ENCODE data around the gene LRRC17. TPM values are rescaled to one million over a fixed set of nuclear protein-coding genes. Genes with fewer than 3 reads are reported as not detected.

Gene LRRC17
- total and polyA plus RNA-seq, 9 of the 15 experiments (the other 6 are each of a cell fraction or from before 2014, with no cell fraction given): 0.03 to 0.18 (median 0.12) TPM; not detected in 5

- no peak for TF ChIP-seq ZKSCAN1 (IDR thresholded peaks at IDR 0.05; ENCODE audit: low read depth, low read length)
- TF ChIP-seq ZBTB43 (CRISPR knock-in tag; IDR thresholded peaks at IDR 0.05): no peak
- TF ChIP-seq USF1 (CRISPR knock-in tag; IDR thresholded peaks at IDR 0.05): no peak
- TF ChIP-seq CBFA2T3 (IDR thresholded peaks at IDR 0.05): peak; percentile 66
- no peak for TF ChIP-seq PCBP2 (IDR thresholded peaks at IDR 0.05; ENCODE audit: low read depth, low read length, poor library complexity, severe bottlenecking)
- no peak for TF ChIP-seq SIN3A (IDR thresholded peaks at IDR 0.05; ENCODE audit: borderline replicate concordance in 2 of 2, control insufficient read depth in 1 of 2, low read depth in 2 of 2, low read length in 2 of 2)
- no peak for TF ChIP-seq MBD2 (IDR thresholded peaks at IDR 0.05; ENCODE audit: borderline replicate concordance, low read depth)
- TF ChIP-seq CBFA2T2 (conservative IDR thresholded peaks at IDR 0.05): peak; percentile 36
- no peak for TF ChIP-seq ZNF644 (tag; IDR thresholded peaks at IDR 0.05; ENCODE audit: low read depth)
- TF ChIP-seq CBX2 (IDR thresholded peaks at IDR 0.05; ENCODE audit: insufficient read depth, low read length, poor library complexity, severe bottlenecking): no peak
- no peak for TF ChIP-seq CBX1 (IDR thresholded peaks at IDR 0.05; ENCODE audit: low read depth)
- TF ChIP-seq EZH2 (IDR thresholded peaks at IDR 0.05; ENCODE audit: borderline replicate concordance, low read depth, low read length): no peak
- no peak for TF ChIP-seq KAT7 (CRISPR knock-in tag; IDR thresholded peaks at IDR 0.05; ENCODE audit: borderline replicate concordance)
- TF ChIP-seq VEZF1 (CRISPR knock-in tag; IDR thresholded peaks at IDR 0.05): no peak
- peak; percentile 18; the same call in 1 of the 2 replicates for TF ChIP-seq TAL1 (IDR thresholded peaks at IDR 0.05)
- TF ChIP-seq HDAC8 (tag; IDR thresholded peaks at IDR 0.05): no peak
- TF ChIP-seq NR4A1 (CRISPR knock-in tag; IDR thresholded peaks at IDR 0.05): no peak
- TF ChIP-seq NR4A1 (tag; IDR thresholded peaks at IDR 0.05): no peak
- no peak for TF ChIP-seq HEY1 (CRISPR knock-in tag; IDR thresholded peaks at IDR 0.05; ENCODE audit: borderline replicate concordance)
- TF ChIP-seq MED1 (CRISPR knock-in tag; IDR thresholded peaks at IDR 0.05; ENCODE audit: borderline replicate concordance): no peak
- no peak for TF ChIP-seq ZNF184 (CRISPR knock-in tag; IDR thresholded peaks at IDR 0.05)
- TF ChIP-seq ADNP (tag; IDR thresholded peaks at IDR 0.05): no peak
- TF ChIP-seq HNRNPK (IDR thresholded peaks at IDR 0.05; ENCODE audit: low read depth, low read length, poor library complexity, severe bottlenecking): no peak
- TF ChIP-seq CGGBP1 (CRISPR knock-in tag; IDR thresholded peaks at IDR 0.05): no peak
Measured at GRCh38 chr7:102925976-102926782, 13.4 kb downstream of the LRRC17 start (continued).
